ENCODE results near the gene GRAMD2B. TPM values are rescaled to one million over a fixed set of nuclear protein-coding genes. Genes with fewer than 3 reads are reported as not detected.
"Not testable (repeated sequence)": the region's sequence is repeated elsewhere in the genome, so short reads cannot be mapped to it uniquely, and the experiment has no call there.

GRAMD2B gene
- polyA plus RNA-seq, 4 donors = 13.7 to 39.1 (median 20.4) TPM

GRCh38 chr5:126464959-126465358 is 41.8 kb downstream of the GRAMD2B start:
- no peak for FAIRE-seq
- H3K4me3 ChIP-seq (ENCODE audit: low read depth in 1 of 3, low read length in 3 of 3) = no peak overlapping the region
- H3K27me3 ChIP-seq (ENCODE audit: control insufficient read depth in 3 of 3, insufficient read depth in 3 of 3, low read length in 3 of 3) = no peaks in the 10 kb centered on the region
- peaks cover 3 to 20% (median 10%) of the 10 kb centered on the region in 3 donors for H3K36me3 ChIP-seq (ENCODE audit: control insufficient read depth in 3 of 3, insufficient read depth in 2 of 3, low read depth in 1 of 3, low read length in 3 of 3)
- peak; percentile 76 to 92 for DNase-seq
- 13 to 59% (median 42%) methylated on average over 7 of the region's 7 CpGs for WGBS, 3 donors
- peaks cover 5 to 25% (median 6%) of the 10 kb centered on the region in 3 donors for H3K4me1 ChIP-seq (ENCODE audit: control insufficient read depth in 3 of 3, insufficient read depth in 2 of 3, low read depth in 1 of 3, low read length in 2 of 3)
- H3K27ac ChIP-seq (ENCODE audit: low read depth in 1 of 3, low read length in 2 of 3) = peak overlapping the region in 2 of 3 donors; percentile 58 to 62
- H3K9me3 ChIP-seq (ENCODE audit: control insufficient read depth in 2 of 2, insufficient read depth in 1 of 2, low read depth in 1 of 2, low read length in 1 of 2) = no peaks in the 10 kb centered on the region

- Histone ChIP-seq H3K9me3 (ENCODE audit: control insufficient read depth in 2 of 2, insufficient read depth in 1 of 2, low read depth in 1 of 2, low read length in 1 of 2) (no peaks in the 10 kb centered on the region), H3K36me3 (ENCODE audit: control insufficient read depth in 3 of 3, insufficient read depth in 2 of 3, low read depth in 1 of 3, low read length in 3 of 3) (peaks cover 3 to 24% (median 13%) of the 10 kb centered on the region in 3 donors), H3K27me3 (ENCODE audit: control insufficient read depth in 3 of 3, insufficient read depth in 3 of 3, low read length in 3 of 3) (no peaks in the 10 kb centered on the region), H3K4me3 (ENCODE audit: low read depth in 1 of 3, low read length in 3 of 3) (no peak overlapping the region), H3K27ac (ENCODE audit: low read depth in 1 of 3, low read length in 2 of 3) (no peak overlapping the region), H3K4me1 (ENCODE audit: control insufficient read depth in 3 of 3, insufficient read depth in 2 of 3, low read depth in 1 of 3, low read length in 2 of 3) (peaks cover 2 to 50% (median 8%) of the 10 kb centered on the region in 3 donors)
- DNase-seq = no peak
- 91 to 94% (median 93%) methylated on average over 3 of the region's 3 CpGs for WGBS, 3 donors
- no peak for FAIRE-seq
Measured at GRCh38 chr5:126468091-126468490, 44.9 kb downstream of the GRAMD2B start.

- peak overlapping the region in 2 of 3 donors; percentile 41 to 72 for H3K27ac ChIP-seq (ENCODE audit: low read depth in 1 of 3, low read length in 2 of 3)
- H3K36me3 ChIP-seq (ENCODE audit: control insufficient read depth in 3 of 3, insufficient read depth in 2 of 3, low read depth in 1 of 3, low read length in 3 of 3) = peaks cover 3 to 26% (median 19%) of the 10 kb centered on the region in 3 donors
Measured at GRCh38 chr5:126469536-126470316, 46.5 kb downstream of the GRAMD2B start.

GRCh38 chr5:126470529-126470928 is 47.3 kb downstream of the GRAMD2B start:
- peaks cover 0 to 41% (median 5%) of the 10 kb centered on the region in 3 donors for H3K4me1 ChIP-seq (ENCODE audit: control insufficient read depth in 3 of 3, insufficient read depth in 2 of 3, low read depth in 1 of 3, low read length in 2 of 3)
- WGBS, 3 donors = 87 to 91% (median 88%) methylated on average over 6 of the region's 6 CpGs
- H3K9me3 ChIP-seq (ENCODE audit: control insufficient read depth in 2 of 2, insufficient read depth in 1 of 2, low read depth in 1 of 2, low read length in 1 of 2); FAIRE-seq; DNase-seq; H3K4me3 ChIP-seq (ENCODE audit: low read depth in 1 of 3, low read length in 3 of 3); H3K27me3 ChIP-seq (ENCODE audit: control insufficient read depth in 3 of 3, insufficient read depth in 3 of 3, low read length in 3 of 3): not testable (repeated sequence)
- peak overlapping the region in 1 of 3 donors; percentile 72 for H3K27ac ChIP-seq (ENCODE audit: low read depth in 1 of 3, low read length in 2 of 3)
- H3K36me3 ChIP-seq (ENCODE audit: control insufficient read depth in 3 of 3, insufficient read depth in 2 of 3, low read depth in 1 of 3, low read length in 3 of 3) = peaks cover 3 to 26% (median 22%) of the 10 kb centered on the region in 3 donors

More at GRCh38 chr5:126469536-126470316, 46.5 kb downstream of the GRAMD2B start:
- no peak for FAIRE-seq
- Histone ChIP-seq H3K9me3 (ENCODE audit: control insufficient read depth in 2 of 2, insufficient read depth in 1 of 2, low read depth in 1 of 2, low read length in 1 of 2) (no peaks in the 10 kb centered on the region), H3K27me3 (ENCODE audit: control insufficient read depth in 3 of 3, insufficient read depth in 3 of 3, low read length in 3 of 3) (no peaks in the 10 kb centered on the region), H3K4me1 (ENCODE audit: control insufficient read depth in 3 of 3, insufficient read depth in 2 of 3, low read depth in 1 of 3, low read length in 2 of 3) (peaks cover 0 to 48% (median 5%) of the 10 kb centered on the region in 3 donors), H3K4me3 (ENCODE audit: low read depth in 1 of 3, low read length in 3 of 3) (no peak overlapping the region)
- 27 to 67% (median 41%) methylated on average over 6 of the region's 6 CpGs for WGBS, 3 donors
- peak; percentile 72 to 82 for DNase-seq

GRCh38 chr5:126471247-126471646 is 48.0 kb downstream of the GRAMD2B start:
- H3K27ac ChIP-seq (ENCODE audit: low read depth in 1 of 3, low read length in 2 of 3) = peak overlapping the region in 1 of 3 donors; percentile 25
- FAIRE-seq = no peak

GRCh38 chr5:126471875-126472537 is 48.8 kb downstream of the GRAMD2B start:
- Histone ChIP-seq H3K9me3 (ENCODE audit: control insufficient read depth in 2 of 2, insufficient read depth in 1 of 2, low read depth in 1 of 2, low read length in 1 of 2) (no peaks in the 10 kb centered on the region), H3K27me3 (ENCODE audit: control insufficient read depth in 3 of 3, insufficient read depth in 3 of 3, low read length in 3 of 3) (no peaks in the 10 kb centered on the region), H3K4me3 (ENCODE audit: low read depth in 1 of 3, low read length in 3 of 3) (no peak overlapping the region), H3K27ac (ENCODE audit: low read depth in 1 of 3, low read length in 2 of 3) (peak overlapping the region in 1 of 3 donors; percentile 11), H3K36me3 (ENCODE audit: control insufficient read depth in 3 of 3, insufficient read depth in 2 of 3, low read depth in 1 of 3, low read length in 3 of 3) (peaks cover 0 to 18% (median 17%) of the 10 kb centered on the region in 3 donors), H3K4me1 (ENCODE audit: control insufficient read depth in 3 of 3, insufficient read depth in 2 of 3, low read depth in 1 of 3, low read length in 2 of 3) (peaks cover 0 to 35% (median 5%) of the 10 kb centered on the region in 3 donors)
- FAIRE-seq = no peak
- DNase-seq = peak in 1 of 2 donors; percentile 54
- 37 to 63% (median 61%) methylated on average over 3 of the region's 3 CpGs for whole genome bisulfite sequencing, 3 donors

More at GRCh38 chr5:126471247-126471646, 48.0 kb downstream of the GRAMD2B start:
- Histone ChIP-seq H3K9me3 (ENCODE audit: control insufficient read depth in 2 of 2, insufficient read depth in 1 of 2, low read depth in 1 of 2, low read length in 1 of 2) (no peaks in the 10 kb centered on the region), H3K4me1 (ENCODE audit: control insufficient read depth in 3 of 3, insufficient read depth in 2 of 3, low read depth in 1 of 3, low read length in 2 of 3) (peaks cover 0 to 35% (median 5%) of the 10 kb centered on the region in 3 donors), H3K36me3 (ENCODE audit: control insufficient read depth in 3 of 3, insufficient read depth in 2 of 3, low read depth in 1 of 3, low read length in 3 of 3) (peaks cover 2 to 25% (median 17%) of the 10 kb centered on the region in 3 donors), H3K4me3 (ENCODE audit: low read depth in 1 of 3, low read length in 3 of 3) (no peak overlapping the region), H3K27me3 (ENCODE audit: control insufficient read depth in 3 of 3, insufficient read depth in 3 of 3, low read length in 3 of 3) (no peaks in the 10 kb centered on the region)
- no peak for DNase-seq
- 69 to 97% (median 76%) methylated on average over 3 of the region's 3 CpGs for WGBS, 3 donors

- Histone ChIP-seq H3K4me1 (ENCODE audit: control insufficient read depth in 3 of 3, insufficient read depth in 2 of 3, low read depth in 1 of 3, low read length in 2 of 3) (peaks cover 0 to 35% (median 5%) of the 10 kb centered on the region in 3 donors), H3K4me3 (ENCODE audit: low read depth in 1 of 3, low read length in 3 of 3) (no peak overlapping the region), H3K27me3 (ENCODE audit: control insufficient read depth in 3 of 3, insufficient read depth in 3 of 3, low read length in 3 of 3) (no peaks in the 10 kb centered on the region), H3K9me3 (ENCODE audit: control insufficient read depth in 2 of 2, insufficient read depth in 1 of 2, low read depth in 1 of 2, low read length in 1 of 2) (no peaks in the 10 kb centered on the region), H3K36me3 (ENCODE audit: control insufficient read depth in 3 of 3, insufficient read depth in 2 of 3, low read depth in 1 of 3, low read length in 3 of 3) (peaks cover 0 to 21% (median 17%) of the 10 kb centered on the region in 3 donors), H3K27ac (ENCODE audit: low read depth in 1 of 3, low read length in 2 of 3) (peak overlapping the region in 1 of 3 donors; percentile 11)
- WGBS, 3 donors = 88 to 93% (median 88%) methylated on average over 2 of the region's 2 CpGs
- FAIRE-seq (no peak), DNase-seq (no peak)
Measured at GRCh38 chr5:126472538-126472889, 49.3 kb downstream of the GRAMD2B start.

- FAIRE-seq (no peak), DNase-seq (no peak)
- Histone ChIP-seq H3K27me3 (ENCODE audit: control insufficient read depth in 3 of 3, insufficient read depth in 3 of 3, low read length in 3 of 3) (no peaks in the 10 kb centered on the region), H3K36me3 (ENCODE audit: control insufficient read depth in 3 of 3, insufficient read depth in 2 of 3, low read depth in 1 of 3, low read length in 3 of 3) (peaks cover 4 to 26% (median 26%) of the 10 kb centered on the region in 3 donors), H3K9me3 (ENCODE audit: control insufficient read depth in 2 of 2, insufficient read depth in 1 of 2, low read depth in 1 of 2, low read length in 1 of 2) (no peaks in the 10 kb centered on the region), H3K4me1 (ENCODE audit: control insufficient read depth in 3 of 3, insufficient read depth in 2 of 3, low read depth in 1 of 3, low read length in 2 of 3) (peaks cover 0 to 8% (median 0%) of the 10 kb centered on the region in 3 donors), H3K4me3 (ENCODE audit: low read depth in 1 of 3, low read length in 3 of 3) (no peak overlapping the region), H3K27ac (ENCODE audit: low read depth in 1 of 3, low read length in 2 of 3) (no peak overlapping the region)
- 65 to 80% (median 76%) methylated on average over 5 of the region's 5 CpGs for WGBS, 3 donors
Measured at GRCh38 chr5:126477294-126478117, 54.3 kb downstream of the GRAMD2B start.

All from small intestine (tissue), 7 donors.